HG03565 (cell line): ENCODE data around the gene UBXN7.
"Not testable (repeated sequence)": the region's sequence is repeated elsewhere in the genome, so short reads cannot be mapped to it uniquely, and the experiment has no call there.

Source experiments
- ATAC-seq: cut with Tn5 transposase; IDR thresholded peaks from one replicate; pipeline ENCODE4 v1.9.1; 2021; ENCODE audit warnings: mild to moderate bottlenecking, moderate library complexity; ENCODE audit not compliant: unreplicated experiment

UBXN7 gene

GRCh38 chr3:196421668-196422067 is 10.6 kb downstream of the UBXN7 start:
- ATAC-seq = not testable (repeated sequence)

- ATAC-seq = no peak
These were observed 12.8 kb downstream of the UBXN7 start for GRCh38 chr3:196419386-196419785.

GRCh38 chr3:196418601-196419000 is 13.6 kb downstream of the UBXN7 start:
- no peak for ATAC-seq

GRCh38 chr3:196414469-196414868 is 17.8 kb downstream of the UBXN7 start:
- ATAC-seq = no peak

GRCh38 chr3:196412704-196413103 is 19.5 kb downstream of the UBXN7 start:
- peak; percentile 48 for ATAC-seq

- no peak for ATAC-seq
These were observed 22.8 kb downstream of the UBXN7 start for GRCh38 chr3:196409409-196409808.

GRCh38 chr3:196408565-196409300 is 23.5 kb downstream of the UBXN7 start:
- no peak for ATAC-seq

GRCh38 chr3:196406811-196407470 is 25.3 kb downstream of the UBXN7 start:
- no peak for ATAC-seq

GRCh38 chr3:196400331-196400730 is 31.9 kb downstream of the UBXN7 start:
- ATAC-seq = no peak

GRCh38 chr3:196399485-196399945 is 32.7 kb downstream of the UBXN7 start:
- no peak for ATAC-seq

GRCh38 chr3:196398782-196399181 is 33.4 kb downstream of the UBXN7 start:
- ATAC-seq = no peak

- ATAC-seq = no peak
These were observed 34.3 kb downstream of the UBXN7 start for GRCh38 chr3:196397941-196398340.

- ATAC-seq = no peak
These were observed 42.1 kb downstream of the UBXN7 start for GRCh38 chr3:196390116-196390515.

- no peak for ATAC-seq
These were observed 43.3 kb downstream of the UBXN7 start for GRCh38 chr3:196388956-196389355.

- not testable (repeated sequence) for ATAC-seq
These were observed 44.3 kb downstream of the UBXN7 start for GRCh38 chr3:196387941-196388340.

GRCh38 chr3:196386797-196387196 is 45.4 kb downstream of the UBXN7 start:
- not testable (repeated sequence) for ATAC-seq

- not testable (repeated sequence) for ATAC-seq
These were observed 46.2 kb downstream of the UBXN7 start for GRCh38 chr3:196386034-196386433.

GRCh38 chr3:196385446-196385845 is 46.8 kb downstream of the UBXN7 start:
- not testable (repeated sequence) for ATAC-seq

- no peak for ATAC-seq
These were observed 53.9 kb downstream of the UBXN7 start for GRCh38 chr3:196378146-196378841.

GRCh38 chr3:196377321-196377720 is 54.9 kb downstream of the UBXN7 start:
- no peak for ATAC-seq

- no peak for ATAC-seq
These were observed 66.5 kb downstream of the UBXN7 start for GRCh38 chr3:196365736-196366135.

GRCh38 chr3:196360586-196360985 is 71.6 kb downstream of the UBXN7 start:
- ATAC-seq = no peak
